H1 (cell line): ENCODE data around the gene IPO9. TPM values are rescaled to one million over a fixed set of nuclear protein-coding genes. Genes with fewer than 3 reads are reported as not detected.

Source experiments
- CTCF ChIA-PET: fragments of 300-600 bp; sonication (Branson Sonifier 250); formaldehyde crosslinking; loops from one replicate; lab custom pipeline; 2021; ENCODE audit not compliant: partially characterized antibody; lab: Charles Lee
- POLR2A ChIA-PET: fragments of 300-600 bp; sonication (Branson Sonifier 250); formaldehyde crosslinking; loops from one replicate; lab custom pipeline; 2021; ENCODE audit warnings: inconsistent platforms; ENCODE audit not compliant: partially characterized antibody; lab: Charles Lee
- DNase-seq, 2 experiments: peaks; one replicate each; pipeline versions ENCODE4 v3.0.0 to v3.0.0-alpha.2; 2010 to 2022; ENCODE audit warnings: low spot score in 2 of 2, low read depth in 1 of 2, mixed read lengths in 1 of 2
- FAIRE-seq: peaks from 2 replicates; lab custom pipeline; 2011; peaks lifted over from hg19 to GRCh38; lab: Jason Lieb, UNC
- H2AFZ ChIP-seq: 2 replicates; pipeline ENCODE4 v1.8.1; 2012; ENCODE audit warnings: low read length, inconsistent platforms
- H2AK5ac ChIP-seq: 2 replicates; pipeline ENCODE4 v1.6.1; 2013; ENCODE audit warnings: low read depth, low read length
- H2BK120ac ChIP-seq: replicated peaks from 2 replicates; pipeline ENCODE3; 2013; ENCODE audit warnings: low read depth, low read length, inconsistent platforms
- H2BK12ac ChIP-seq: 2 replicates; pipeline ENCODE4 v1.6.1; 2013; ENCODE audit warnings: low read depth, low read length
- H2BK15ac ChIP-seq: 2 replicates; pipeline ENCODE4 v1.6.1; 2013; ENCODE audit warnings: low read length
- H2BK20ac ChIP-seq: 2 replicates; pipeline ENCODE4 v1.6.1; 2013; ENCODE audit warnings: low read length
- H2BK5ac ChIP-seq: 2 replicates; pipeline ENCODE4 v1.6.1; 2013; ENCODE audit warnings: low read depth, low read length
- H3K14ac ChIP-seq: 2 replicates; pipeline ENCODE4 v1.6.1; 2013; ENCODE audit warnings: inconsistent platforms; ENCODE audit not compliant: insufficient read length
- H3K18ac ChIP-seq: 2 replicates; pipeline ENCODE4 v1.6.1; 2013; ENCODE audit warnings: low read length; ENCODE audit errors: extremely low read depth
- H3K23ac ChIP-seq: 2 replicates; pipeline ENCODE4 v1.6.1; 2013; ENCODE audit warnings: inconsistent platforms; ENCODE audit not compliant: insufficient read length
- H3K23me2 ChIP-seq: 2 replicates; pipeline ENCODE4 v1.6.1; 2013; ENCODE audit warnings: low read depth, low read length
- H3K27ac ChIP-seq: 2 replicates; pipeline ENCODE4 v1.6.1; 2011; ENCODE audit warnings: low read depth, low read length, inconsistent platforms
- H3K27me3 ChIP-seq, 4 experiments: replicated peaks in 1 of 4; 1 replicate in 1 of 4; 2 replicates in 3 of 4; pipeline versions ENCODE4 v1.6.1 to v1.8.1; 2011 to 2013; ENCODE audit warnings: low read length in 3 of 4, mild to moderate bottlenecking in 3 of 4, inconsistent platforms in 2 of 4, mixed read lengths in 2 of 4, moderate library complexity in 1 of 4; ENCODE audit not compliant: control insufficient read depth in 3 of 4, insufficient read depth in 3 of 4; ENCODE audit errors: extremely low read depth in 1 of 4
- H3K36me3 ChIP-seq, 4 experiments: 2 replicates each; pipeline versions ENCODE4 v1.6.1 to v1.8.1; 2011 to 2013; ENCODE audit warnings: mild to moderate bottlenecking in 4 of 4, low read length in 3 of 4, moderate library complexity in 2 of 4, control low read depth in 1 of 4, inconsistent platforms in 1 of 4; ENCODE audit not compliant: insufficient read depth in 4 of 4, control insufficient read depth in 2 of 4
- H3K4ac ChIP-seq: replicated peaks from 2 replicates; pipeline ENCODE3; 2013; ENCODE audit warnings: low read length, low read depth, mixed read lengths, inconsistent platforms; ENCODE audit not compliant: insufficient read length
- H3K4me1 ChIP-seq, 4 experiments: replicated peaks in 1 of 4; 1 replicate in 1 of 4; 2 replicates in 3 of 4; pipeline versions ENCODE4 v1.6.1 to v1.8.1; 2011 to 2013; ENCODE audit warnings: low read length in 3 of 4, inconsistent platforms in 2 of 4, mixed read lengths in 1 of 4; ENCODE audit not compliant: insufficient read depth in 4 of 4, control insufficient read depth in 3 of 4
- H3K4me2 ChIP-seq, 2 experiments: 2 replicates each; pipeline versions ENCODE4 v1.6.1 to v1.8.1; 2011 to 2013; ENCODE audit warnings: low read depth in 2 of 2, low read length in 2 of 2, control low read depth in 1 of 2, inconsistent platforms in 1 of 2, mild to moderate bottlenecking in 1 of 2; ENCODE audit not compliant: insufficient read depth in 1 of 2
- H3K4me3 ChIP-seq, 4 experiments: fragments of 200-600, 300-600 bp in 1 of 4; sonication (generic), shearing (Covaris generic), sonication (Bioruptor Twin) in 1 of 4; 2 replicates each; pipeline versions ENCODE4 v1.5.1 to v1.8.1; 2011 to 2016; ENCODE audit warnings: low read length in 4 of 4, low read depth in 3 of 4, control low read depth in 2 of 4, inconsistent platforms in 2 of 4, mild to moderate bottlenecking in 2 of 4, mixed read lengths in 1 of 4, moderate library complexity in 1 of 4; ENCODE audit not compliant: insufficient read depth in 2 of 4; ENCODE audit errors: extremely low read depth in 1 of 4
- H3K56ac ChIP-seq: replicated peaks from 2 replicates; pipeline ENCODE3; 2013; ENCODE audit warnings: low read depth, mild to moderate bottlenecking, mixed read lengths, low read length, inconsistent platforms; ENCODE audit not compliant: insufficient read length
- H3K79me1 ChIP-seq: 2 replicates; pipeline ENCODE4 v1.6.1; 2013; ENCODE audit warnings: low read depth, low read length, control low read depth
- H3K79me2 ChIP-seq, 2 experiments: 2 replicates each; pipeline versions ENCODE4 v1.6.1 to v1.8.1; 2012 to 2013; ENCODE audit warnings: low read length in 2 of 2, mild to moderate bottlenecking in 2 of 2, inconsistent platforms in 1 of 2; ENCODE audit not compliant: insufficient read depth in 2 of 2, control insufficient read depth in 1 of 2
- H3K9ac ChIP-seq, 4 experiments: replicated peaks in 1 of 4; 1 replicate in 1 of 4; 2 replicates in 3 of 4; pipeline versions ENCODE4 v1.6.1 to v1.8.1; 2011 to 2013; ENCODE audit warnings: low read depth in 3 of 4, low read length in 3 of 4, control low read depth in 2 of 4, mild to moderate bottlenecking in 2 of 4, moderate library complexity in 2 of 4, inconsistent platforms in 1 of 4; ENCODE audit errors: extremely low read depth in 1 of 4
- H3K9me3 ChIP-seq, 2 experiments: 2 replicates each; pipeline versions ENCODE4 v1.6.1 to v1.8.1; 2012 to 2013; ENCODE audit warnings: mild to moderate bottlenecking in 2 of 2, moderate library complexity in 2 of 2, control low read depth in 1 of 2, inconsistent platforms in 1 of 2, low read depth in 1 of 2, low read length in 1 of 2, mixed read lengths in 1 of 2; ENCODE audit not compliant: insufficient read depth in 2 of 2
- H4K20me1 ChIP-seq, 2 experiments: replicated peaks in 1 of 2; 2 replicates each; pipeline versions ENCODE3 to v1.8.1; 2011 to 2013; ENCODE audit warnings: inconsistent platforms in 2 of 2, low read length in 2 of 2, mild to moderate bottlenecking in 1 of 2; ENCODE audit not compliant: insufficient read depth in 2 of 2, control insufficient read depth in 1 of 2
- H4K5ac ChIP-seq: 2 replicates; pipeline ENCODE4 v1.6.1; 2013; ENCODE audit warnings: low read length, low read depth, mixed read lengths, inconsistent platforms; ENCODE audit not compliant: insufficient read length
- H4K8ac ChIP-seq: 2 replicates; pipeline ENCODE4 v1.8.0; 2013; ENCODE audit warnings: mild to moderate bottlenecking, moderate library complexity, low read length, inconsistent platforms; ENCODE audit not compliant: insufficient read depth; ENCODE audit errors: extremely low read depth
- H4K91ac ChIP-seq: replicated peaks from 2 replicates; pipeline ENCODE3; 2013; ENCODE audit warnings: low read length, mixed read lengths, inconsistent platforms; ENCODE audit not compliant: insufficient read length
- BCL11A ChIP-seq, 2 experiments: IDR thresholded peaks; one replicate each; pipeline ENCODE4 v1.6.1; 2011; ENCODE audit warnings: low read depth in 2 of 2, low read length in 2 of 2, mild to moderate bottlenecking in 2 of 2
- CREB1 ChIP-seq: IDR thresholded peaks from 2 replicates; pipeline ENCODE4 v1.6.1; 2012; ENCODE audit warnings: inconsistent platforms
- EP300 ChIP-seq, 2 experiments: IDR thresholded peaks; 1 replicate in 1 of 2; 2 replicates in 1 of 2; pipeline ENCODE4 v1.6.1; 2011 to 2012; ENCODE audit warnings: low read depth in 2 of 2, low read length in 2 of 2, mild to moderate bottlenecking in 2 of 2, borderline replicate concordance in 1 of 2, inconsistent platforms in 1 of 2, moderate library complexity in 1 of 2
- GTF2F1 ChIP-seq: IDR thresholded peaks from 2 replicates; pipeline ENCODE4 v1.6.1; 2012; ENCODE audit warnings: low read depth, low read length, improper control_type of control experiment, borderline replicate concordance
- JUND ChIP-seq: IDR thresholded peaks from 2 replicates; pipeline ENCODE4 v1.6.1; 2011; ENCODE audit warnings: mild to moderate bottlenecking, improper control_type of control experiment, low read length
- NANOG ChIP-seq: IDR thresholded peaks from 2 replicates; pipeline ENCODE4 v1.6.1; 2011; ENCODE audit warnings: low read length, low read depth, mild to moderate bottlenecking, inconsistent platforms; ENCODE audit not compliant: insufficient read depth, poor library complexity, severe bottlenecking
- PHF8 ChIP-seq: fragments of 200-600 bp; sonication (generic); conservative IDR thresholded peaks from 2 replicates; pipeline ENCODE4 v1.7.1; 2012; ENCODE audit warnings: low read depth, mild to moderate bottlenecking, inconsistent platforms, low read length, moderate library complexity
- POLR2AphosphoS5 ChIP-seq: IDR thresholded peaks from 2 replicates; pipeline ENCODE4 v1.6.1; 2011; ENCODE audit warnings: low read depth, low read length
- RNF2 ChIP-seq: fragments of 200-900, 300-1000 bp; sonication (generic); IDR thresholded peaks from 2 replicates; pipeline ENCODE4 v1.7.1; 2016; ENCODE audit warnings: borderline replicate concordance, low read depth, mild to moderate bottlenecking, antibody characterized with exemption, low read length; ENCODE audit not compliant: poor library complexity, severe bottlenecking; ENCODE audit errors: missing control alignments
- SAP30 ChIP-seq: fragments of 300-600 bp; sonication (generic); IDR thresholded peaks from 2 replicates; pipeline ENCODE4 v1.7.1; 2012; ENCODE audit warnings: low read length, moderate library complexity, mild to moderate bottlenecking, inconsistent platforms; ENCODE audit not compliant: insufficient read depth, insufficient replicate concordance
- SP1 ChIP-seq: IDR thresholded peaks from 2 replicates; pipeline ENCODE4 v1.6.1; 2011; ENCODE audit warnings: low read depth, low read length
- SUZ12 ChIP-seq: fragments of 200-600 bp; sonication (generic); IDR thresholded peaks from 2 replicates; pipeline ENCODE4 v1.6.1; 2012; ENCODE audit warnings: mild to moderate bottlenecking, inconsistent platforms, low read length, moderate library complexity, mixed read lengths
- TAF7 ChIP-seq: optimal IDR thresholded peaks from 2 replicates; pipeline ENCODE3; 2011; ENCODE audit warnings: low read depth, mild to moderate bottlenecking, inconsistent platforms, low read length, moderate library complexity, borderline replicate concordance
- TCF12 ChIP-seq: IDR thresholded peaks from 2 replicates; pipeline ENCODE4 v1.6.1; 2011; ENCODE audit warnings: low read depth, mild to moderate bottlenecking, low read length
- WGBS, 2 experiments: shearing (Covaris generic) in 1 of 2; methylation state at CpG; one replicate each; pipeline versions ENCODE4 v1.1.6 to v1.1.7; 2013 to 2015; ENCODE audit warnings: low lambda C conversion rate in 2 of 2, mixed read lengths in 2 of 2, inconsistent platforms in 1 of 2, low coverage in 1 of 2, missing lambda C conversion rate in 1 of 2; ENCODE audit not compliant: insufficient replicate concordance in 2 of 2, insufficient coverage in 1 of 2, insufficient read length in 1 of 2; ENCODE audit errors: extremely low coverage in 1 of 2, missing lambda C conversion rate in 1 of 2; 5-methylcytosine and 5-hydroxymethylcytosine counted together
- polyA plus RNA-seq, 7 experiments: library from polyadenylated mRNA; depleted of rRNA in 3 of 7; stranded (reverse) in 5 of 7; unstranded in 2 of 7; fragments of >200 nt in 5 of 7; fragments of 200-250 nt in 2 of 7; gene quantifications; 1 replicate in 5 of 7; 2 replicates in 1 of 7; 4 replicates in 1 of 7; pipeline versions ENCODE4 v1.2.1 to v1.2.3, GENCODE V29; 2011 to 2013; ENCODE audit warnings: missing spikeins in 2 of 7, mixed read lengths in 2 of 7
- total RNA-seq: library from RNA; stranded (reverse); fragmentation: NEBNext Ultra II Directional; extraction: Animal tissue kit (Norgen Biotek cat#: 25700); gene quantifications from 2 replicates; pipeline ENCODE4 v1.2.1, GENCODE V29; 2021

IPO9 gene
- total and polyA plus RNA-seq, 2 of the 8 experiments (the other 6 are each of a cell fraction or from before 2014, with no cell fraction given) = 61.0 to 122 TPM

GRCh38 chr1:201783058-201783457 is 45.9 kb upstream of the IPO9 start:
- H3K27me3 ChIP-seq = no peaks in the 10 kb centered on the region
- H2AK5ac ChIP-seq = no peak overlapping the region
- no peak overlapping the region for H2AFZ ChIP-seq
- H4K5ac ChIP-seq = no peak overlapping the region
- H3K4me1 ChIP-seq = no peaks in the 10 kb centered on the region
- ChIA-PET CTCF (interaction anchor here (0.6 to 19.1 kb wide), 14 partner anchors 8 to 252 kb away, joined by 3 to 823 read pairs (median 6); no protein-coding TSS in a partner anchor), POLR2A (no interaction called here)
- peaks cover 24 to 62% (median 50%) of the 10 kb centered on the region in 4 experiments for H3K36me3 ChIP-seq
- H3K79me2 ChIP-seq = no peaks in the 10 kb centered on the region
- no peak for DNase-seq
- H2BK120ac ChIP-seq = no peak overlapping the region
- no peaks in the 10 kb centered on the region for H3K23me2 ChIP-seq
- no peak overlapping the region for H3K4me3 ChIP-seq
- H3K18ac ChIP-seq = no peak overlapping the region
- H3K79me1 ChIP-seq = no peaks in the 10 kb centered on the region
- no peak overlapping the region for H4K91ac ChIP-seq
- H3K27ac ChIP-seq = no peak overlapping the region
- FAIRE-seq = no peak
- no peak overlapping the region for H2BK20ac ChIP-seq
- no peak overlapping the region for H3K9ac ChIP-seq
- no peak overlapping the region for H2BK12ac ChIP-seq
- no peak overlapping the region for H4K8ac ChIP-seq
- no peak overlapping the region for H3K4me2 ChIP-seq
- H3K23ac ChIP-seq = no peak overlapping the region
- no peak overlapping the region for H3K14ac ChIP-seq
- H2BK15ac ChIP-seq = no peak overlapping the region
- 74% methylated on average over 2 of the region's 2 CpGs; no CpG with 5 or more reads in 1 of the 2 experiments for WGBS, 2 experiments
- peaks cover 0 to 5% of the 10 kb centered on the region in 2 experiments; a peak in 2 of 4 replicates for H3K9me3 ChIP-seq
- no peak overlapping the region for H3K4ac ChIP-seq
- no peaks in the 10 kb centered on the region for H4K20me1 ChIP-seq
- no peak overlapping the region for H2BK5ac ChIP-seq
- H3K56ac ChIP-seq = no peak overlapping the region
- TF ChIP-seq BCL11A (IDR thresholded peaks at IDR 0.05; ENCODE audit: low read depth in 2 of 2, low read length in 2 of 2) = no peak
- TF ChIP-seq POLR2AphosphoS5 = no peak
- no peak for TF ChIP-seq SP1
- TF ChIP-seq RNF2 = no peak
- no peak for TF ChIP-seq TCF12
- TF ChIP-seq JUND = no peak
- no peak for TF ChIP-seq SAP30
- no peak for TF ChIP-seq TAF7
- TF ChIP-seq SUZ12 = no peak
- TF ChIP-seq PHF8 = no peak
- TF ChIP-seq CREB1 = no peak
- no peak for TF ChIP-seq NANOG
- no peak for TF ChIP-seq GTF2F1
- TF ChIP-seq EP300 (IDR thresholded peaks at IDR 0.05; ENCODE audit: borderline replicate concordance in 1 of 2, low read depth in 2 of 2, low read length in 2 of 2) = no peak
